Measurements from ENCODE around the gene CAPN11. TPM values are rescaled to one million over a fixed set of nuclear protein-coding genes. Genes with fewer than 3 reads are reported as not detected.

Gene CAPN11
- polyA plus RNA-seq, 1 donor from 2014 or later = not detected

- Histone ChIP-seq H3K36me3 (ENCODE audit: insufficient read depth, low read length) (no peaks in the 10 kb centered on the region), H3K79me2 (replicated peaks; ENCODE audit: insufficient read depth, low read length) (no peaks in the 10 kb centered on the region), H4K20me1 (ENCODE audit: insufficient read depth) (no peaks in the 10 kb centered on the region), H3K9me3 (ENCODE audit: low read length) (no peaks in the 10 kb centered on the region), H3F3A (ENCODE audit: insufficient read depth, low read length, poor library complexity, severe bottlenecking) (no peaks in the 10 kb centered on the region), H3K4me3 (ENCODE audit: low read length) (no peak overlapping the region), H3K4me2 (ENCODE audit: low read length) (no peak overlapping the region), H3K27me3 (ENCODE audit: insufficient read depth, low read depth, low read length) (no peaks in the 10 kb centered on the region), H3K27ac (ENCODE audit: low read length) (no peak overlapping the region), H2AFZ (ENCODE audit: low read depth, low read length) (no peak overlapping the region), H3K9me2 (ENCODE audit: insufficient read depth, low read length) (no peaks in the 10 kb centered on the region), H3K9ac (ENCODE audit: low read length) (no peak overlapping the region)
- TF ChIP-seq EZH2 (IDR thresholded peaks at IDR 0.05; ENCODE audit: borderline replicate concordance, insufficient read depth, low read length, poor library complexity, severe bottlenecking) = no peak
- no peak for TF ChIP-seq POLR2AphosphoS5 (IDR thresholded peaks at IDR 0.05)
- no peak for TF ChIP-seq MXI1 (conservative IDR thresholded peaks at IDR 0.05; ENCODE audit: poor library complexity, severe bottlenecking)
- TF ChIP-seq REST (IDR thresholded peaks at IDR 0.05; ENCODE audit: borderline replicate concordance) = no peak
- TF ChIP-seq EP300 (conservative IDR thresholded peaks at IDR 0.05; ENCODE audit: poor library complexity, severe bottlenecking) = no peak
- no peak for TF ChIP-seq TAF1 (IDR thresholded peaks at IDR 0.05; ENCODE audit: low read depth)
- TF ChIP-seq CTCF (IDR thresholded peaks at IDR 0.05; ENCODE audit: poor library complexity, severe bottlenecking) = no peak
- no peak for TF ChIP-seq SMC3 (conservative IDR thresholded peaks at IDR 0.05; ENCODE audit: poor library complexity)
Observed at GRCh38 chr6:44110005-44110676, 48.5 kb upstream of the CAPN11 start.

GRCh38 chr6:44110966-44111365, 47.7 kb upstream of the CAPN11 start:
- Histone ChIP-seq H3K9ac (ENCODE audit: low read length) (no peak overlapping the region), H3K9me2 (ENCODE audit: insufficient read depth, low read length) (no peaks in the 10 kb centered on the region), H3K36me3 (ENCODE audit: insufficient read depth, low read length) (no peaks in the 10 kb centered on the region), H2AFZ (ENCODE audit: low read depth, low read length) (no peak overlapping the region), H3K79me2 (replicated peaks; ENCODE audit: insufficient read depth, low read length) (no peaks in the 10 kb centered on the region), H3K9me3 (ENCODE audit: low read length) (no peaks in the 10 kb centered on the region), H3F3A (ENCODE audit: insufficient read depth, low read length, poor library complexity, severe bottlenecking) (no peaks in the 10 kb centered on the region), H3K27me3 (ENCODE audit: insufficient read depth, low read depth, low read length) (no peaks in the 10 kb centered on the region), H3K4me2 (ENCODE audit: low read length) (no peak overlapping the region), H3K4me3 (ENCODE audit: low read length) (no peak overlapping the region), H4K20me1 (ENCODE audit: insufficient read depth) (no peaks in the 10 kb centered on the region), H3K27ac (ENCODE audit: low read length) (no peak overlapping the region)
- no peak for TF ChIP-seq TAF1 (IDR thresholded peaks at IDR 0.05; ENCODE audit: low read depth)
- no peak for TF ChIP-seq MXI1 (conservative IDR thresholded peaks at IDR 0.05; ENCODE audit: poor library complexity, severe bottlenecking)
- TF ChIP-seq EP300 (conservative IDR thresholded peaks at IDR 0.05; ENCODE audit: poor library complexity, severe bottlenecking) = no peak
- no peak for TF ChIP-seq RAD21 (conservative IDR thresholded peaks at IDR 0.05)
- TF ChIP-seq SMC3 (conservative IDR thresholded peaks at IDR 0.05; ENCODE audit: poor library complexity) = no peak
- TF ChIP-seq REST (IDR thresholded peaks at IDR 0.05; ENCODE audit: borderline replicate concordance) = no peak
- TF ChIP-seq POLR2AphosphoS5 (IDR thresholded peaks at IDR 0.05) = no peak
- no peak for TF ChIP-seq CTCF (IDR thresholded peaks at IDR 0.05; ENCODE audit: poor library complexity, severe bottlenecking)
- TF ChIP-seq EZH2 (IDR thresholded peaks at IDR 0.05; ENCODE audit: borderline replicate concordance, insufficient read depth, low read length, poor library complexity, severe bottlenecking) = no peak

Data from neural cell (in vitro differentiated cells).